ENCODE measurements around the gene SLC16A4.

DNA sequence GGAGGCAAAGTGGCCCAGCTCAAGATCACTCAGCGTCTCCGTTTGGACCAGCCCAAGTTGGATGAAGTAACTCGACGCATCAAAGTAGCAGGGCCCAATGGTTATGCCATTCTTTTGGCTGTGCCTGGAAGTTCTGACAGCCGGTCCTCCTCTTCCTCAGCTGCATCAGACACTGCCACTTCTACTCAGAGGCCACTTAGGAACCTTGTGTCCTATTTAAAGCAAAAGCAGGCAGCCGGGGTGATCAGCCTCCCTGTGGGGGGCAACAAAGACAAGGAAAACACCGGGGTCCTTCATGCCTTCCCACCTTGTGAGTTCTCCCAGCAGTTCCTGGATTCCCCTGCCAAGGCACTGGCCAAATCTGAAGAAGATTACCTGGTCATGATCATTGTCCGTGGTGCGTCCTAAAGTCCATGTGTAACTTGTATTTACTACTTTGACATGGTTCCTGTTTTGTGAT is 48.9 kb downstream of the SLC16A4 start:
- TF ChIP-seq, protein P1, sequence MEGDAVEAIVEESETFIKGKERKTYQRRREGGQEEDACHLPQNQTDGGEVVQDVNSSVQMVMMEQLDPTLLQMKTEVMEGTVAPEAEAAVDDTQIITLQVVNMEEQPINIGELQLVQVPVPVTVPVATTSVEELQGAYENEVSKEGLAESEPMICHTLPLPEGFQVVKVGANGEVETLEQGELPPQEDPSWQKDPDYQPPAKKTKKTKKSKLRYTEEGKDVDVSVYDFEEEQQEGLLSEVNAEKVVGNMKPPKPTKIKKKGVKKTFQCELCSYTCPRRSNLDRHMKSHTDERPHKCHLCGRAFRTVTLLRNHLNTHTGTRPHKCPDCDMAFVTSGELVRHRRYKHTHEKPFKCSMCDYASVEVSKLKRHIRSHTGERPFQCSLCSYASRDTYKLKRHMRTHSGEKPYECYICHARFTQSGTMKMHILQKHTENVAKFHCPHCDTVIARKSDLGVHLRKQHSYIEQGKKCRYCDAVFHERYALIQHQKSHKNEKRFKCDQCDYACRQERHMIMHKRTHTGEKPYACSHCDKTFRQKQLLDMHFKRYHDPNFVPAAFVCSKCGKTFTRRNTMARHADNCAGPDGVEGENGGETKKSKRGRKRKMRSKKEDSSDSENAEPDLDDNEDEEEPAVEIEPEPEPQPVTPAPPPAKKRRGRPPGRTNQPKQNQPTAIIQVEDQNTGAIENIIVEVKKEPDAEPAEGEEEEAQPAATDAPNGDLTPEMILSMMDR (IDR thresholded peaks at IDR 0.05; ENCODE audit: insufficient read depth, low read depth, low read length): no peak
- no peak for TF ChIP-seq EZH2 (IDR thresholded peaks at IDR 0.05; ENCODE audit: insufficient read depth, low read length)
